NCI-H2196 (cell line): ENCODE measurements around the gene DHX15.
"Not testable (repeated sequence)": the region's sequence is repeated elsewhere in the genome, so short reads cannot be mapped to it uniquely, and the experiment has no call there.

Experiments used
- DNase-seq: peaks from one replicate; lab custom pipeline; 2025; ENCODE audit not compliant: unreplicated experiment; lab: John Stamatoyannopoulos, UW

Gene DHX15

DNA sequence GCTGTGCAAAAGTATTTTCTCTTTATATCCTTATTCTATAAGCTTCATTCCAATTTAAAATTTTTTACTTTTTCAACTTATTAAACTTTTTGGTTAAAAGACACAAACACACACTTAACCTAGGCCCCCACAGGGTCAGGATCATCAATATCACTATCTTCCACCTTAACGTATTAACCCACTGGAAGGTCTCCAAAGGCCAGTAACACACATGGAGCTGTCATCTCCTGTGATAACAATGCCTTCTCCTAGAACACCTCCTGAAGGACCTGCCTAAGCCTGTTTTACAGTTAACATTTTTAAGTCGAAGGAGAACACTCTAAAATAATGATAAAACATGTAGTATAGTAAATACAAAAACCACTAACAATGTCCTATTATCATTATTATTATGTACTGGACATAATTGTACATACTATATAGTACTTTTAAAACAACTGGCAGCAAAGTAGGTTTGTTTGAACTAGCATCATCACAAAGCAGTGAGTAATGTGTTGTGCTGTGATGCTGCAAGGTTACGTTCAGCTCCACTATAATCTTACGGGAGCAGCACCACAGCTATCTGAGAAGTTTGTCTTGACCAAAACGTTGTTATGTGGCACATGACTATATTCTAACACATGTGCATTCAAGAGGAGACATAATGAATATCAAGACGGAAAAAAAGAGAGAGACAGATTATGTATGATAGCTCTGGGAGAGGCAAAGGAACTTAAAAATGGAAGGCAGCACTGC is 33.7 kb downstream of the DHX15 start:
- no peak for DNase-seq

DNA sequence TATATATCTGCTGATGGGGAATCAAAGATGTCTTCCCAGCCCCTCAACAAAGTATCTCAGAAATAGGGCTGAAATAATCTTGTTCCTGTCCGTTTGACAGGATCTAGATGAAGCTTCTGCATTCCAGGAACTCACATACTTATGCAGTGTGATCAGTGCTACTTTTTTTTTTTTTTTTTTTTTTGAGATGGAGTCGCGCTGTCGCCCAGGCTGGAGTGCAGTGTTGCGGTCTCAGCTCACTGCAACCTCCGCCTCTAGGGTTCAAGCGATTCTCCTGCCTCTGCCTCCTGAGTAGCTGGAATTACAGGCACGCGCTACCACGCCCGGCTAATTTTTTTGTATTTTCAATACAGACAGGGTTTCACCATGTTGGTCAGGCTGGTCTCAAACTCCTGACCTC is 36.4 kb downstream of the DHX15 start:
- no peak for DNase-seq

DNA sequence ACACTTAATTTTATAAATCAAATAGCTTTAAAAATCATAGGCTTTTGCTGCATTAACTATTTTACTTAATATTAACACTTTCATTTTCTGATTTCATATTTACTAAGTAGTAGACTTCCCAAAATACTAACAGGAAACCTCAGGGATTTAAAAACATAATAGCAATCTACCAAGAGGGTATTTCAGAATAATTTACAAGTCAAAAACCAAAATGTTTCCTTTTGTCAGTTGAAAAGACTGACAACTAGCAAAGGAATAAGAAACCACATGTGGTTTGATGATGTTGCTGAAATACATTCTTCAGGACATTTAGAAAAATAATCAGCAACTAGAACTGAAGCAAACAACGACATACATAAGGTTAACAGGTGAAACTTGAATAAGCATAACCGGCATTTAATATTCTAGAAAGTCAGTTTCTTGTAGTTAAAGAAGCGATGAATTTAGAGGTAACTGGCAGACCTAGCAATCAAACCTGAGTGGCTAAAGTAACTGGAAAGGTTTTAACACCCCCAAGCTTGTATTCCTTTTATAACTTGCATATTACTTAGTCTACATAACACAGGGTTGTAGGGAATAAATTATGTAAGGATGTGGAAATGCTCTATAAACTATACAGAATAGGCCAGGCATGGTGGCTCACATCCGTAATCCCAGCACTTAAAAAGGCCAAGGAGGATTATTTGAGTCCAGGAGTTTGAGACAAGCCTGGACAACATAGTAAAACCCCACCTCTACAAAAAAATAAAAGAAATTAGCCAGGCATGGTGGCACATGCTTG is 40.0 kb downstream of the DHX15 start:
- DNase-seq, result no peak

DNA sequence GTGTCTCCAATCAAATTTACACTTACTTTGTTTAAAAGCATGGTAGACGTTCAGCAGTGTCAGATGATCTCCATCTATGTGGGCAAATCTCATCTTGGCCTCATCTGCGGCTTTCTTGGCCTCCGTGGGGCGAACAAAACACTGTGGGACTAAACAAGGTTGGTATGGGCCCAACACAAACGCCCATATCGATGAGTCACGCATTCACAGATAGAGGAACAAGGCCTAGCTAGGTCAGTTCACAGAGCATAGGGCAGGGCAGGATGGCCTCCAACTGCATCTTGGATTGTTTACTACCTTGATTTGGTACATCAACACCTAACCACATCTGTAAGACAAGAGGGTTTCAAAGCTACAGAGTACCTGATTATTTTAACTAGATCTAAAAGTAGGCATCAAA is 47.3 kb downstream of the DHX15 start:
- no peak for DNase-seq

DNA sequence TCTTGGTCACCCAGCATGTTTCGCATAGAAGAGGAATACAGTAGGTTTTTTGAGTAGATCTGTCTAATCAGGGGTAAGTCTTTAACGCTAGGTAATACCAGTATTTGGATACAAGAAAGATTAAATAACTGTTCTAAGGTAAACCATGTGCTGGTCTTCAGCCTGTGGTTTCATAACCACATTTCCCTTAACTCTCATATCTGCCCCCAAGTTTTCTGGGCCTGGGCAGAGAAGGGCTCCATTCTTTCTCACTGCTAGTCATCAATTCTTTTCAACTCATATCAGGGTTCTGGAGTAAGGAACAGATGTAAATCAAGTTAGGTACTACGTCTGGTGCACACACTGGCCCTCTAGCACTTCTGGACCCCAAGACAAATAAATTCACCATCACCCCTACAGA is 49.0 kb downstream of the DHX15 start:
- no peak for DNase-seq

DNA sequence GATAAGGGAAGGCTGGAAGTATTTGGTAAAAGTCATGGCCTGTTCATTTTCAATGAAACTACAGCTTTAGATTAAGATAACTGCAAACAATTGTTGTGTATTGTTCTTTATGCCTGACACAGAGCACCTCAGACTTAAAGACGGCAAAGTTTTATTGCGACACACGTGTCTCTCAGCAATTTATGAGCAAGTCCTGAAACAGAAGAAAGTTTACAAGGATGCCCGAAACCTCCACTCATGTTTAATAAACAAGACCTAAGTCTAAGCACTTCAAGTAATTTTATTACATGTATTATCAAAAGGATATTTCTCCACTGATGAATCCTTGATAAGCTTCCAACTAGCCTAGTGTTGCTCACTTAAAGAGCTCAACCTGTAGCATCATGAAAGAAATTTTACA is 51.0 kb downstream of the DHX15 start:
- no peak for DNase-seq

DNA sequence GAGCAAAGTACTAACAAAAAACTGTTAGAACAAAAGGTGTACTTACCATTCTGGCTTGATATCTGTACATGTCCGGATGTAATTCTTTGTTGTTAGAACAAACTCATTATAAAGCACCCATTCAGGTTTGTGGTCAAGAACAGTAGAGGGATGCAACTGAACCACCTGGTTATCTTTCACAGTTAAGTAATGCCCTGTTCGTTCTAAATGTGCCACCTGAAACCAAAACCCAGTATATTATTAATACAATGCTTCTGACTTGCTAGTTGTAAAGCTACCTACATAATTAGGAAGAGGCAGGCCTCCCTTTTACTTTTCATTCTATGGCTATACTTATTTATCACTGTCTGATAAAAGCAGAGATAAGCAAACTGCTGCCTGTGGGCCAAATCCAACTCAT is 54.8 kb downstream of the DHX15 start:
- DNase-seq, result no peak

DNA sequence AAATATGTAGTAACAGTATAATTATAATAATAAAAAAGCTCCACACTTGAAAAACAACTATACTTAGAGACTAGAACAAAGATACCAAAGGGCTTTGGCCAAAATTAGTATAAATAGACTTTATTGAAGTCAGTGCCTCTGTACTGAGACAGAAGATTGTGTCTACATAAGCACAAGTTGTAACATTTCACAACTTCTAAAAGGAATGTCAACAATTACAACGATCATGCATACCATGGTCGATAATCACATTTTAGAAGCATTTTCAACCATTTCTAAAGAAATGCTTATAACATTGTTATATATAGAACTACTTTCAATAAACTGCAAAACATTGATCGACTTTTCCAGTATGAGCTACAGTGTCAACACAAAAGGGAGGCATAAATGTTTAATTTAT is 57.0 kb downstream of the DHX15 start:
- no peak for DNase-seq

DNA sequence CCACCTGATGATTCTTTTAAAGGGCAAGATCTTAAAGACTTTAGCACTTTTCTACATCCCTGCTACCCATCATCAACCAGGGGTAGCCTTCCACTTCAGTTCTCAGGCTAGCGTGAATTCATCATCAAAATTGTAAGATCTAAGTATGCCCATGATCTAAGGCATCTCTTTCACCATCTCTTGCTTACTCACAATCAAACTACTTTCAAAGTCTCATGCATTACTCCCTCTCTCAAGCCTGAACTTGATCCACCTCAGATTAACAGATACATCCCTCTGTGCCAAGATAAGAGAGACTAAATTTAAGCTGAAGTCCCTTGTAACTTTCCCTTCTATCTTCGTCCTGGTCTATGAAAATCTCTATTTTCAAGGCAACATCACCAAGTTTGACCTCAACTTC is 62.8 kb downstream of the DHX15 start:
- DNase-seq, result no peak

DNA sequence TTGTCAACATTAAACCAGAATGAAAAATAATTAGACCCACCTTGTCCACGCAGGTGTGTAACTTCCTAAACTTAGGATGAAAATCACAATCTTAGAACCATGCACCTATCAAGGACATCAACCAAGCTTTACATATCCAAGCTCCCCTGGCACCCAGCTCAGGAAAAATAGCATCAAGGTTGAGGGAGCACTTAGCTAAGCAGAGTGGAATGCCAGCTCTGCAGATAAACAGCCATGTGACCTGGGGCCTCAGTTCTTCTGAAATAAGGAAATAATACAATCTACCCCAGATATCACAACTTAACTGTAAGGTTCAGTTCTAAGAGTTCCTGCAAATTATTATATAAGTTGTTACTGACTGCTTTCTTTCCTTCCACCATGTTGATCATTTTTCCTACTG is 64.7 kb downstream of the DHX15 start:
- no peak for DNase-seq

DNA sequence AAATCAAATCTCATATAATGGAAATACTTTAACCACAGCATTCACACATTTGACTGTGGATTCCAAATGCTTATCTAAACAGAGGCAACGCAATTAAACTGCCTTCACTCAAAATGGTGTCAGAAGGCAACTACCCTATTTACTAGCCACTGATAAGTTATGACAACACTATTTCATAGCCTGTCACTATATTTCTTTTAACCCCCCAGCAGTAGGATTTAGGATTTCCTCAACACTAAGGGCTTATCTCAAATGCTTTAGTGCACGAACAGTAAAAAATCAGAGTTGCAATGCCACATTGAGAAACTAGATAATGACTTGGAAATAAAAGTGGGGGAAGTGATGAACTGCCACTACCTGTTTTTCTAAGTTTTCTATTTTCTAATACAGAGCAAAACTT is 66.7 kb downstream of the DHX15 start:
- no peak for DNase-seq

DNA sequence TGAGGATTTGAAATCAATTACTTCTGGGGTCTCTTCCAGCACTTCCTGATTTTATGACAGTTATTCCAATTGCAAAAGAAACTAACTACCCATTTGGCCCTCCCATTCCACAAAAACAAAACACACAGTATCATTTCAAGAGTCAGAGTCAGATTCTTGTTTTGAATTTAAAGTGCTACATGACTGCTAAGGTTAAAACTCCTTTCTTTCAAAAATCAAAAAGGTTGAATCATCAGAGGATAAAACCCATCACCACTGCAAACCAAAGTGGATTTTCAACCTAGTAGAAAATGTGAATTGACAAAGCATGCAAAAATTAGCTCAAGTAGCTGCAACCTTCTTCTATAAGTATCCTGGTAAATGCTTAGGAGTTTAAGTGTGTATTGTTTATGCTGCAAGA is 67.4 kb downstream of the DHX15 start:
- no peak for DNase-seq

DNA sequence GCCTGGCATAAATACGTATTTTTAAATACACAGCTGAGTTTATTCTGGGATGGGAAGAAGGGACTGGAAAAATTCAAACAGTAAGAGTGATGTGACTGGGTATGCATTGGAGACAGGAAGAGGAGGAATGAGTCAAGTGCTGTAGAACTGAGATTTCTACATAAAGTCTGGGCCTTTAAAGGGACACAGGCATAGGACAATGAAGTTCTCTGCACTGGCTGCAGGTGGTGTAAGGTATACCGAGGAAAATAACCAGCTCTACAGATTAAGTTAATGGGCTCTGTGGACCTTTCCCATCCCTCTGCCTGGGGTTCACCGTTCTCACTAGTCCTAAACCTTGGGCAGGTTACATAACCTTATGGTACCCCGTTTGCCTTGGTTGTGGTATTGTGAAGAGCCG is 68.7 kb downstream of the DHX15 start:
- DNase-seq, result no peak

DNA sequence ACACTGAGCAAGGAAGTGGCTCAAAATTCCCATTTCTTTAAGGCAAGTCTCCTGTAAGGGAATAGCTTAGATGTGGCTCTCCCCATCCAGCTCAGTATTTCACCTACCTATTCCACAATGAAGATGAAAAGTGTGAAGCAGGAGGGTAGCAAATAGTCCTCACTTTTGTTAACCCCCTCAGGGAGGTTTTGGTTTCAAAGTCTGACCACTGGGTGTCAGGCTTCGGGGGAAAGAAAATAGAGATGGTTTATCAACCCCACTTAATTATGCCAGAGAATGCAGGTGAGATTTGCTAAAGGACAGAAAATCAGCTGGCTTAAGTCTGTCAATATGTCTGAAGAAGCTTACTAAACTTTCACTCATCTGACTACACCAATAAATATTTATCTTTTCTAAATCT is 69.5 kb downstream of the DHX15 start:
- DNase-seq, result no peak

DNA sequence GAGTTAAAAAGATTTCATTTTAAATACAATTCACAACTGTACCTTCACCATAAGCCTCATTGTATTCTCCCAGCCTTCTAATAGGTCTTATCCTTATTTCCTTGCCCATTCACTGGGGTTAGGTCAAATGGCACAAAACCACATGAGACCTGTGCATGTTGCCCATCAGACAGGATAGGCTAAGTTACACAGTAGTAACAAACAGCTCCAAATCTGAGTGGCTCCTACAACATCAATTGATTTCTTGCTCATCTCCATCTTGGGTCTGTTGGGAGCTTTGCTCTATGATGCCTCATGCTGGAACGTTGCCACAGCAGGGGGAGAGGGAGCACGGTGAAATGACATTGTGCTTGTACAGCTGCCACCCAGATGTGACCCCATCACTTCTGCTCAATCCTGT is 70.6 kb downstream of the DHX15 start:
- no peak for DNase-seq

DNA sequence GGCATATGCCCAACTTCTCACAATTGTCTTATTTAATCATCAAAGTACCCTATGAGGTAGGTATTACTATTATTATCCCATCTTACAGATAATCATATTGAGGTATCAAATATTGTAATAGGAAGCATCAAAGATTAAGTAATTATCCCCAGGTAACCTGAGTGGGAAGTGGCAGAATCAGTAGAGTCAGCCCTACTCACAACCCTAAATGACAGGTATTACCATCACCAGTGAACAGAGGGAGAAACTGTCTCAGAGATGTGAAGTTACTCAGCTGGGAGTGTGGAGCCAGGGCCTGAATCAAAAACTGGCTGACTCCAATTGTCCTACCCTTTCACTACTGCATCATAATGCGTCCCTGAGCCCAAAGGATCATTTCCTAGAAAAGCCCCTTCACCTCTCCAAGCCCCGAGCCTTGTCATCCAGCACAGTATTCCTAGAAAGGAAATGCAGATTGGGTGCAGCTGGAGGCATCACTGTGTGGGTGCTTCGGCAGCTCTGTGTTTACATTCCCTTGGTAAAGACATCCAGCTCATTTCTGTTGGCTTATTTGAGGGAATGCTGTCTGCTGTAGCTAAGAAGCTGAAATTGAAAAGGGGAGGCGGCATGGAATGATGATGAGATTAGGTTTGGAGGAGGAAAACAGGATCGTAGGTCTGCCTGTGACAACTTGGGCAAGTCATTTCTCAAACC is 72.8 kb downstream of the DHX15 start:
- no peak for DNase-seq

DNA sequence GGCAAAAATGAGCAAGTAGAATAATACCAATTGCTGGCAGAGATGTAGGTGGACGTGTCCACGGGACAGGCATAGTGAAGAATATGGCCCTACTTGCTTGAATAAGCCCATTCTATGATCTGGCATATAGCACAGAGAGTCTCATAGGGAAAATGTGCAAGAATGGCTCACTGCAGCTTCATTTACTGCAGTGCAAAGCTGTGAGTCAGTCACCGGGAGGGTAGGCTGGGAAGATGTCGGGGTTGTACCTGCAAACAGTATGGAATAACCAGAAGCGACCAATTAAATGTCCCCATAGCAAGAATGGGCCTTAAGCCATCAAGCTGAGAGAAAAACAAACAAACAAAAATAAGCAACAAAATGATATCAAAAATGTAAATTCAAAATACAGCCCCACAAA is 74.3 kb downstream of the DHX15 start:
- no peak for DNase-seq

DNA sequence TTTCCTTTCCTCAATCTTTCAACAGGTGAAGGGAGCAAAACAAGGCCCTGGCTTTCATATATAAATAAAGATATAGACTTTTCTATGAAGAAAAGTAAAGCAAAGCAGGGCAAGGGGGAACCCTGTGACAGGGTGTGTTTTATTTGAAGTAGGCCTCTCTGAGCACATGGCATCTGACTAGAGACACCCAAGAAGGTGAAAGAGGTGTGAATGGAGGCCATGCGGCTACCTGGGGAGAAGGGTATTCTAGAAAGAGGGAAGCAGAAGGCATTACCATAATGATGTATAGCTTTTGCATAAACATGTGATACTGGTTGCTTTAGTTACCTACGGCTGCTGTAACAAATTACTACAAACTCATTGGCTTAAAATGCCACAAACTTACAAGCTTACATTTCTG is 75.8 kb downstream of the DHX15 start:
- DNase-seq, result no peak

DNA sequence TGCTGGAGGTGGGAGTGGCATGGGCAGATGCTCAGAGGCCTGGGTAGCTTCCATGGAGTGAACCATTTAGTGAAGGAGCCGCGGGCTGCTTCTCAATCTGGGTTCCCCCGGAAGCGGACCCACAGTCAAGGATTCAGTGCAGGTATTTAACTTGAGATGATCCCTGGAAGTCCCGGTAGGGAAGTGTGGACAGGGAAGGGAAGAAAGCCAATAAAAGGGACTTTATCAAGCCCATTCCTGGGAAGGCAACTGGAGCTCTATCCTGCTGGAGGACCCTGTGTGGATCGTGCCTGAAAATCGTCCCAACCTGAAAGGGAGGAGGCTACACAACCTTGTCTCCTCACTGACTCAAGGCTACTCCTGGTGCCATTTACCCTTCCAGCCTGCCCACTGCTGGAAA is 76.9 kb downstream of the DHX15 start:
- no peak for DNase-seq

DNA sequence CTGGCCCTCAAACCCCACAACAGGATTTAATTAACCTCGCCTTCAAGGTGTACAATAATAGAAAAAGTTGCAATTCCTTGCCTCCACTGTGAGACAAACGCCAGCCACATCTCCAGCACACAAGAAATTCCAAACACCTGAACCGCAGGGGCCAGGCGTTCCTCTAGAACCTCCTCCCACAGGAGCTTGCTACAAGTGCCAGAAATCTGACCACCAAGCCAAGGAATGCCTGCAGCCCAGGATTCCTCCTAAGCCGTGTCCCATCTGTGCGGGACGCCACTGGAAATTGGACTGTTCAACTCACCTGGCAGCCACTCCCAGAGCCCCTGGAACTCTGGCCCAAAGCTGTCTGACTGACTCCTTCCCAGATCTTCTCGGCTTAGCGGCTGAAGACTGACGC is 81.3 kb downstream of the DHX15 start:
- DNase-seq, result not testable (repeated sequence)

DNA sequence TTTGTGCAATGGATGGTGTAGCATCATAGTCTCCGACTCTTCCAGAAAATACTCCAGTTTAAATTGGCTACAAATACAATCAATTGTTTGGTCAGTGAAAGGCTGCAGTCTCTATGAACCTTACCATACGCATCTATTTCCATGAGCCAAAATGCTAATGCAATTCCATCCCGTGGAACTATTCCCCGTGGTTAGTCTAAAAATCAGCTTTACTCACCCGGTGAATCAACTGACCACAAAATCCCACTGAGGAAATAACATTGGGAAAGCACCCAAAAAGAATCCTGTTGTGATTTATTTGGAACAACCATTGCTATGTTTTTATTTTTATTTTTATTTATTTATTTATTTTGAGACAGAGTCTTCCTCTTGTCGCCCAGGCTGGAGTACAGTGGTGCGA is 87.1 kb downstream of the DHX15 start:
- DNase-seq, result no peak

DNA sequence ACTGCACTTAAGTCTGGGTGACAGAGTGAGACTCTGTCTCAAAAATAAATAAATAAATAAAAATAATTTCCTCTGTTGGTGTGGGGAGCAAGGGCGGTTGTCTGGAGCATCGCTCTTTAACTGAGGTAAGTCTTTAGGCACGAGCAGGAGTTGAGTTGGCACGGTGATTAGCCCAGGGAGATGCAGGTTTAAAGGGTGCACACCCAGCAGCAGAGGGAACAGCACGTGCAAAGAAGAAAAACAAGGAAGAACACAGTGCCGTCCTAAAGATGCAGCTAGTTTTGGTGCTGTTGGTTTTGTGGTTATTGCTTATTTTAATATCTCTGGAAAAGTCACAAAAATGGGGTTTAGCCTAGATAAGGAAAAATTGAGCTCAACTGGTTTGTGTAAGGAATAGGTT is 87.8 kb downstream of the DHX15 start:
- no peak for DNase-seq
